Cardiac muscle cell (in vitro differentiated cells and primary cell): Measurements from ENCODE around the gene VPS39. TPM values are rescaled to one million over a fixed set of nuclear protein-coding genes. Genes with fewer than 3 reads are reported as not detected.

Experiments
- DNase-seq, 2 donors: peaks; one replicate each; pipeline versions ENCODE4 v3.0.0 to v3.0.0-alpha.2; 2010 to 2017; ENCODE audit warnings: low read depth in 1 of 2, low spot score in 1 of 2
- H3K27ac ChIP-seq: fragments of 200-600 bp; sonication (generic); 2 replicates; pipeline ENCODE4 v1.5.1; 2016
- H3K27me3 ChIP-seq: fragments of 200-600 bp; sonication (generic); 2 replicates; pipeline ENCODE4 v1.6.0; 2016; ENCODE audit warnings: control low read depth
- H3K36me3 ChIP-seq: fragments of 200-600 bp; sonication (generic); 2 replicates; pipeline ENCODE4 v1.5.1; 2016; ENCODE audit warnings: control low read depth
- H3K4me1 ChIP-seq: fragments of 200-600 bp; sonication (generic); 2 replicates; pipeline ENCODE4 v1.8.1; 2017; ENCODE audit warnings: low read depth, mild to moderate bottlenecking, mixed run types
- H3K4me3 ChIP-seq: fragments of 200-600 bp; sonication (generic); 2 replicates; pipeline ENCODE4 v1.5.1; 2016; ENCODE audit warnings: mild to moderate bottlenecking
- H3K9me3 ChIP-seq: fragments of 200-600 bp; sonication (generic); 2 replicates; pipeline ENCODE4 v1.5.1; 2017; ENCODE audit warnings: low read depth, mild to moderate bottlenecking, control low read depth
- CTCF ChIP-seq: IDR thresholded peaks from 2 replicates; pipeline ENCODE4 v1.5.1; 2012; ENCODE audit warnings: low read depth, mild to moderate bottlenecking, low read length
- polyA plus RNA-seq: library from polyadenylated mRNA; unstranded; fragments of >200 nt; fragmentation: Nextera tagmentation; extraction: Ambion mirVana; gene quantifications from 2 replicates; pipeline ENCODE4 v1.2.1, GENCODE V29; 2016
- total RNA-seq: library from RNA; depleted of rRNA; stranded (reverse); fragments of >200 nt; gene quantifications from 2 replicates; pipeline ENCODE4 v1.2.3, GENCODE V29; 2016

Gene VPS39
- total and polyA plus RNA-seq, 2 experiments from 2014 or later = 45.7 to 56.4 TPM

GRCh38 chr15:42111924-42112323 lies 96.2 kb downstream of the VPS39 start:
- no peak for TF ChIP-seq CTCF
- H3K36me3 ChIP-seq = no peaks in the 10 kb centered on the region
- no peaks in the 10 kb centered on the region for H3K27me3 ChIP-seq
- DNase-seq = no peak
- H3K4me1 ChIP-seq = no peaks in the 10 kb centered on the region
- H3K4me3 ChIP-seq = no peak overlapping the region
- H3K9me3 ChIP-seq = no peaks in the 10 kb centered on the region
- no peak overlapping the region for H3K27ac ChIP-seq

GRCh38 chr15:42110367-42110766 lies 97.7 kb downstream of the VPS39 start:
- Histone ChIP-seq H3K9me3 (no peaks in the 10 kb centered on the region), H3K27me3 (no peaks in the 10 kb centered on the region), H3K4me1 (peaks cover 5% of the 10 kb centered on the region), H3K36me3 (no peaks in the 10 kb centered on the region), H3K27ac (no peak overlapping the region), H3K4me3 (no peak overlapping the region)
- TF ChIP-seq CTCF = no peak
- DNase-seq = no peak

- H3K9me3 ChIP-seq = no peaks in the 10 kb centered on the region
- no peak overlapping the region for H3K27ac ChIP-seq
- no peak for TF ChIP-seq CTCF
- peaks cover 5% of the 10 kb centered on the region for H3K4me1 ChIP-seq
- DNase-seq = no peak
- no peak overlapping the region for H3K4me3 ChIP-seq
- no peaks in the 10 kb centered on the region for H3K36me3 ChIP-seq
- H3K27me3 ChIP-seq = no peaks in the 10 kb centered on the region
These were observed 99.3 kb downstream of the VPS39 start for GRCh38 chr15:42108806-42109205.

Other genes starting within 250 kb of the VPS39 start
- 42.8 and 56.4 TPM in 2 replicates for gene EHD4, start 235.7 kb downstream of the VPS39 start, total RNA-seq
- 47.4 and 70.5 TPM in 2 replicates for gene EHD4, start 235.7 kb downstream of the VPS39 start, polyA plus RNA-seq
- 0.06 TPM in 1 of 2 replicates, not detected in the other for gene PLA2G4E, start 187.3 kb downstream of the VPS39 start, total RNA-seq
- gene PLA2G4E, start 187.3 kb downstream of the VPS39 start, polyA plus RNA-seq = not detected in 2 replicates
- 0.03 TPM in 1 of 2 replicates, not detected in the other for gene PLA2G4D, start 113.7 kb downstream of the VPS39 start, total RNA-seq
- gene PLA2G4D, start 113.7 kb downstream of the VPS39 start, polyA plus RNA-seq = 0.16 TPM in 1 of 2 replicates, not detected in the other
- gene PLA2G4F, start 51.7 kb downstream of the VPS39 start, total RNA-seq = 0.78 and 2.9 TPM in 2 replicates
- gene PLA2G4F, start 51.7 kb downstream of the VPS39 start, polyA plus RNA-seq = 0.50 and 1.2 TPM in 2 replicates
- gene GANC, start 64.9 kb upstream of the VPS39 start, total RNA-seq = 17.6 and 22.2 TPM in 2 replicates
- 21.0 and 24.2 TPM in 2 replicates for gene GANC, start 64.9 kb upstream of the VPS39 start, polyA plus RNA-seq
- 39.8 and 43.5 TPM in 2 replicates for gene TMEM87A, start 65.1 kb upstream of the VPS39 start, total RNA-seq
- 59.2 and 85.5 TPM in 2 replicates for gene TMEM87A, start 65.1 kb upstream of the VPS39 start, polyA plus RNA-seq
- 37.9 and 88.3 TPM in 2 replicates for gene CAPN3, start 151.2 kb upstream of the VPS39 start, total RNA-seq
- gene CAPN3, start 151.2 kb upstream of the VPS39 start, polyA plus RNA-seq = 47.0 and 79.7 TPM in 2 replicates